HG02759 (cell line): Measurements from ENCODE around the gene SAMD13.
"Not testable (repeated sequence)": the region's sequence is repeated elsewhere in the genome, so short reads cannot be mapped to it uniquely, and the experiment has no call there.

Experiments used
- ATAC-seq: cut with Tn5 transposase; IDR thresholded peaks from one replicate; pipeline ENCODE4 v1.9.1; 2021; ENCODE audit warnings: mild to moderate bottlenecking, moderate library complexity; ENCODE audit not compliant: unreplicated experiment

The SAMD13 gene

DNA sequence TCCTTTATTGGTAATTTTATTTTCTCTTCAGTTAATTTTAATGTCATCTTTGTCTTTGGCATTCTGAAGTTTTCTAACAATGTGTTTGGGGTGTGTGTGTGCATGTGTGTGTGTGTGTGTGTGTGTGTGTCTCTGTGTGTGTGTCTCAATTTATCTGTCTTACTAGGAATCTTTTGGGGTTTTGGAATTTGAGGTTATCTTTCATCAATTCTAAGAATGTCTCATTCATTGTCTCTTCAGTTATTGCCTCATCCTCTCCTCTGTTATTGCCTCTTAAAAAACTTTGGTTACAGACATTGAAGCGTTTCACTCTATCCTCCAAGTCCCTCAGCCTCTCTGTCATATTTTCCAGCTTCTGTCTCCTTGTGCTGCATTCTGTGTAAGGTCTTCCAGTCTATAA, 18.1 kb upstream of the SAMD13 start:
- no peak for ATAC-seq

DNA sequence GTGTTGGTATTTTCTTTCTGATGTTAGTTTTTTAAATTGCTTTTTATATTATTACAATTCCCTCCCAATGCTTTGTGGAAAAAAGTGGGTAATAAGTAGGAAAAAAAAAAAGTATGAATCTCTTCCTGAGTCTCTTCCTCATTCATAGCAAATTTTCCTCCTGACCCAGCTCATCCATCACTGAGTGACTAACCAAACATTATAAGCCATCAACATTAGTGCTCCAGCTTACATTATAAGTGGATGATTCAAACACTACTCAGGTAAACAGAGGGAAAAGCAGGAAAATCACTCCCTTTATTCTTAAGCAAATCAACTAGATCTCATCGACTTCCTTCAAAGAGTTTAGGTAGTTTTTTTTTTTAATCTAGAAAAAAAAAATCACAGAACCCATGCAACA, 15.4 kb upstream of the SAMD13 start:
- ATAC-seq = no peak

GRCh38 chr1:84287389-84287788, 14.1 kb upstream of the SAMD13 start:
- not testable (repeated sequence) for ATAC-seq

- no peak for ATAC-seq
Measured at GRCh38 chr1:84289169-84289785, 12.2 kb upstream of the SAMD13 start.

DNA sequence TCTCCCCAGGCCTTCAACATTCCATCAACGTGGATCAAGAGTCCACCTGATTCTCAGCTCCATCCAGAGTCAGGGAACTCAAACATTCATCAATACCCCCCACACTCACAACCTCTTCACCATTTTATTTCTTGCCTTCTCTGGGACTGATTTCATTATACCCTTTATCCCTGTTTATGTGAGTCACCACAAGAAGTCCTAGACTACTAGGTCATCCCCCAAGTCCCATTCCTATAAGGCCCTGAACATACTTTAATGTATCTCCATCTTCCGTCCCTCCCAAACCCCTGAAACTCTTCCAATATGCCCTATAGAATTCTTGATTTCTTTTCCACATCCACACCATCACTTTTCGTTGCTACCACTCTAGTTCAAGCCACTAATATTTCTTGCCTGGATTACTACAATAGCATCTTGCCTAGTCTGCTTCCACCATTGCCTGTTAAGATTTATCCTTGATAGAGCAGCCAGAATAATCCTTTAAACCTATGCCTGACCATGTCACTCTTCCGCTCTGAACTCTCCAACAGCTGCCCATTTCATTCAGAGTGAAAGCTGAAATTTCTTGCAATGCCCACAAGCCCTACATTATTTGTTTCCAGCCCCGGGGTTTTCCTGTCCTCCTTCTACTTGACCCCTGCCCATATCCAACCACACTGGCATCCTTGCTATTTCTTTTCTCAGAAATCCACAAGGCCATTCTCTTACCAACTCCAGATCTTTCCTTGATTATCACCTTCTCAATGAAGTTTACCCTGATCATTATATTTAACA, 9.4 kb upstream of the SAMD13 start:
- ATAC-seq = no peak

- no peak for ATAC-seq
Measured at GRCh38 chr1:84293766-84294165, 7.7 kb upstream of the SAMD13 start.

DNA sequence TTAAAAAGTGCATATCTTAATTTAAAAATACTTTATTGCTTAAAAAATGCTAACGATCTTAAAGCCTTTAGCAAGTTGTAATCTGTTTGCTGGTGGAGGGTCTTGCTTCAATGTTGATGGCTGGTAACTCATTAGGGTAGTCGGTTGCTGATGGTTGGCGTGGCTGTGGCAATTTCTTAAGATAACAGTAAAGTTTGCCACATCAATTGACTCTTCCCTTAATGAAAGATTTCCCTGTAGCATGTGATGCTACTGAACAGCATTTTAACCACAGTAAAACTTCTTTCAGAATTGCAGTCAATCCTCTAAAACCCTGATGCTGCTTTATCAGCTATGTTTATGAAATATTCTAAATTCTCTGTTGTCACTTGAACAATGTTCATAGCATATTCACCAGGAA, 6.8 kb upstream of the SAMD13 start:
- ATAC-seq = no peak

DNA sequence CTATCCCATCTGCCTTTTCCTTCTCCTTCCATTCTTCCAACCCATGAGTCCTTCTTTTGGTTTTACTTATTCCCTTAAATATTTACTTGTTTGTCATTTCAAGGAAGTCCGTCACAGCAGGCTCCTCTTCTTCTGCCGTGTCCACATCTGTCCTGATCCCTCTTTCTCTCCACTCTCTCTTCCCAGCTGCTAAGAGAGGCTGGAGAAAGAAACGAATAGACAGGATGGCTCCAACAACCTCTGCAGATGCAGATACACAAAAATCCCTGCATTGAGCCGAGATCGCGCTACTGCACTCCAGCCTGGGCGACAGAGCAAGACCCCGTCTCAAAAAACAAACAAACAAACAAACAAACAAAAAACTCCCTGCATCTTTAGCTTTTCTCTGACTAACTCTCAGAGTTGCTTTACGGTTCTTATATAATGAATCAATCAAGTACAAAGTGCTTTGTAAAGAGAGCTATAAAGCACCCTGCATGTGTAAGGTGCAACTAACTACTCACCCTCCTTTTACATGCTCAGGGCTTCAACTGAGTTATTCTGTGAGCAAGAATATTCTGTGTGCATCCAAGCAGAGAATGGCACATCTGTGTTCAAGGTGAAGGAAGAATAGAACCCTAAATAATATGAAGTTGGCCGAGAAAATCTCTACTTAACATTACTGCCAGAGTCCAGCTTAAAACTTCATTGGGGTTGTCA, 3.8 kb upstream of the SAMD13 start:
- peak; percentile 14 for ATAC-seq

DNA sequence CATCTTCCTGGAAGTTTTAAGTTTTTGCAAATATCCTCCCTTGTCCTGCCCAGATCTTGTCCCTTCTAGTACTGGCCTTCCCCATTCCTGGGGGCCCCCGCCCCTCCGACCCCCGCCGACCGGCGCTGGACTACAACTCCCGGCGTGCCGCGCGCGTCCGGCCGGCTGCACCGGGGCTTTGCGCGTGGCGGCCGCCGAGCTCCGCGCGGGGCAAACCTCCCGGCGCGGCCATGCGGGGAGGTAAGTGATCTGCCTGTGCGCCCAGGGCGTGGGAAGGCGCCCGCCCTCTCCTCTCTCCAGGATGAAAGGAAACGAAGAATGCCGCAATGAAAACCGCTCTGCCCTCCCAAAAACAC, 3.2 kb upstream of the SAMD13 start:
- peak; percentile 86 for ATAC-seq

GRCh38 chr1:84298684-84299535, 2.6 kb upstream of the SAMD13 start:
- peak; percentile 55 for ATAC-seq

- no peak for ATAC-seq
Measured at GRCh38 chr1:84299536-84300170, 1.9 kb upstream of the SAMD13 start.

GRCh38 chr1:84300501-84300900, 1.0 kb upstream of the SAMD13 start:
- no peak for ATAC-seq

DNA sequence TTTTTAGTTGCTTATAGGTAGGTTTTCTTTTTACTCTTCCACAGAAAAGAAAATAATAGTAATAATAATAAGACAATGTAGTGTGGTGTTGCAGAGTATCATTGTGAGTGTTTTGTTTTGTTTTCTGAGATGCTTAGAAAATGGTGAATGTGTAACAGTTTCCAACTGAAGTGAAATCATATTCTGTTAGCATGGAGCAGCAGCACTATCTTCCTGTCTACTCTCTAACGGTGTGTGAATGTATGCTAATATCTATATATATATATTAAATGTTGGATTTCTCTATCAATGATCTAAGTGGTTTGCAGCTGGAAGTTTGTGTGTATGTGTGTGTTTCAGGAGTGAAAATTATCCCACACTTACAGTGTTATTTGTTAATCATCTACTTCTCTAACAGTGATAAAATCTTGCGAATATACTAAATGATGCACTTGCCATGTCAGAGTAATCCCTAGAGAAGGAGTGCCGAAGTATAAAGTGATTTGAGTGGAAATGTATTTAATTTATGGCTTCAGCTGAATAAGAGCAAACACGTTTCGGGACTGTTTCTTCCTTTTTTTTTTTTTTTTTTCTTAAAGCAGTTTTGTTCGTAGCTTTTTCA, 377 bp downstream of the SAMD13 start:
- ATAC-seq = no peak

DNA sequence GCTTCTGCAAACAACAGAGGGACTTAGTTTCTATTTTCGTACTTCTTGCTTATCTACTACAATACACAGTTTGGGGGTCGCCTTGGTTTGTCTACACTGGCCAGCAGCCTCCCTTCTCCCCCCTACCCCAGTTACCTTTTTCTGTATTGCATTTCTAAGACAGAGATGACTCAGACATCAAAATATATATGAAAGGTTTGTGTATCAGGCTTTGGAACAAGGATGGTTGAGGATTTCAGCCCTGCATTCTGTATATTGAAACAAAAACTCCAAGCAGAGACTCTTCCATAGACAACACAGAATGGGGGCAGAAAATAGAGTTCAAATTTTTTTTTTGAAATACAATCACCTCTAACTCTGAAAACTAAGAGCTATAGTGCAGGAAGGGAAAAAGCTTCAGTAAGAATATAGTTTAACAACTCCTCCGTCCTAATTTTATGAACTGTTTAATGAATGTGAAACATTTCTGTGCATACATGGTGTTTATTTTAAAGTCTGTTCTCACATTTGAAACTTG, 1.9 kb downstream of the SAMD13 start:
- ATAC-seq = no peak

DNA sequence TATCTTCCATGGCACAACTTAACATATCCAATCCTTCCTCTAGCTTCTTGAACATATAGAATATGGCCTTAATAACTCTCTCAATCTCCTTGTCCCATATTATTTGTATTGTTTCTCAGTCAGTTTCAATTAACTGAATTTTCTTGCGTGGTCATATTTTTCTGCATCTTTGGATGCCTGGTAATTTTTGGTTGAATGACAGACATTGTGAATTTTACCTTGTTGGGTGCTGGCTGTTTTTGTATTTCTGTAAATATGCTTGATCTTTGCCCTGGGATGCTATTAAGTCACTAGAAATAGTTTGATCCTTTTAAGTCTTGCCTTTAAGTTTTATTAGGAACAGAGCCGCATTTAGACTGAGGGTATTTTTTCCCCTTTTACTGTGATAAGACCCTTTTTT, 5.9 kb downstream of the SAMD13 start:
- ATAC-seq = no peak

DNA sequence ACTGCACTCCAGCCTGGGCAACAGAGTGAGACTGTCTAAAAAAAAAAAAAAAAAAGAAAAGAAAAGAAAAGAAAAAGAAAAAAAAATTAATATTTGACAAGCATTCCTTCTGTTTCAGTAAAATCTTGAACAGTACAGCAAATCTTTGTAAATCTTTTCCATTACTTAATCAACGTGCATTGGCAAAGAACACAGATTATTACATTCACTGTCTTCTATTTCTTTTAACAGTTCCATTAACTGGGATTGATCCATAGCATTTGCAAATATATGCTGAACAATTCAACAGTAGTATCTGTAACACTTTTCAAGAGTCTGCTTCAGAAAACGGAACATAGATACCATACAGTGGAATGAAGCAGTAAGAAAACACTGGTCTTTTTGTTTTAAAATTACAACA, 9.8 kb downstream of the SAMD13 start:
- no peak for ATAC-seq

- no peak for ATAC-seq
Measured at GRCh38 chr1:84319662-84320061, 18.2 kb downstream of the SAMD13 start.

DNA sequence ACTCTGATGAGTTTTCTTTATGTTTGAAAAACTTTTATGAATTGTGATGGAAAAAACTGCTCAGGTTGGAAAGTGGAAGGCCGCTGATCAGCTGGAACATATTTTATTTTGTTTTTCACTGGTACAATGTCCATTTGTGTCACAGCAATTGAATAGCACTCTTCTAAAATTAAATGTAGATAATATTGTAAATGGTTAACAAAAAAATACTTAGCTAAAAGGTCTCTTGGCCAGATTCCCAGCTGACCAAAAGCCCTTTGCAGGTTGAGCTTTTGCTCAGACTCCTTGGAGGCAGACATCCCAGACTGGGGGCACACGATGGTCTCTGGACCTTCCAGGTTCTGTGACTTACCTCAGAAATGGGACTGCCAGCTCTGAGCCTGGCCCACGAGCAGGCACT, 26.3 kb downstream of the SAMD13 start:
- ATAC-seq = no peak

- ATAC-seq = no peak
Measured at GRCh38 chr1:84330125-84330984, 28.8 kb downstream of the SAMD13 start.
